PC-3 (cell line): ENCODE data around the gene GNG4. TPM values are rescaled to one million over a fixed set of nuclear protein-coding genes. Genes with fewer than 3 reads are reported as not detected.

Source experiments
- ATAC-seq: fragments of 200-7000 bp; cut with Tn5 transposase; 2 replicates; pipeline ENCODE4 v1.9.1; 2020; ENCODE audit warnings: mild to moderate bottlenecking, moderate library complexity
- BruUV-seq: library from RNA; stranded (reverse); fragments of 400-500 nt; replicated peaks from 2 replicates; lab custom pipeline; 2021; lab: Mats Ljungman, UMichigan
- CTCF ChIA-PET: fragments of 300-600 bp; sonication (Branson Sonifier 250); formaldehyde crosslinking; loops from one replicate; lab custom pipeline; 2022; ENCODE audit warnings: antibody characterized with exemption; lab: Charles Lee
- POLR2A ChIA-PET: fragments of 300-600 bp; sonication (Branson Sonifier 250); formaldehyde crosslinking; loops from one replicate; lab custom pipeline; 2022; ENCODE audit warnings: antibody characterized with exemption; ENCODE audit not compliant: unreplicated experiment; lab: Charles Lee
- DNase-seq: peaks from one replicate; pipeline ENCODE4 v3.0.0-alpha.2; 2015
- H2AFZ ChIP-seq: fragments of 300-600 bp; sonication (generic); 2 replicates; pipeline ENCODE4 v1.6.0; 2016; ENCODE audit warnings: antibody characterized with exemption, low read length
- H3F3A ChIP-seq: fragments of 300-600 bp; sonication (generic); one replicate; pipeline ENCODE4 v1.6.0; 2017; ENCODE audit warnings: antibody characterized with exemption, low read length, control low read depth, mild to moderate bottlenecking; ENCODE audit not compliant: unreplicated experiment
- H3K27ac ChIP-seq: fragments of 300-600 bp; sonication (generic); 2 replicates; pipeline ENCODE4 v1.5.1; 2016; ENCODE audit warnings: mild to moderate bottlenecking, low read length
- H3K27me3 ChIP-seq: fragments of 300-600 bp; sonication (generic); 2 replicates; pipeline ENCODE4 v1.6.1; 2016; ENCODE audit warnings: low read length, mixed read lengths
- H3K36me3 ChIP-seq: fragments of 300-600 bp; sonication (generic); 2 replicates; pipeline ENCODE4 v1.6.1; 2016; ENCODE audit warnings: low read depth, mixed run types, low read length, mixed read lengths
- H3K4me1 ChIP-seq: fragments of 300-600 bp; sonication (generic); 2 replicates; pipeline ENCODE4 v1.5.1; 2016; ENCODE audit warnings: low read length; ENCODE audit not compliant: insufficient read depth
- H3K4me2 ChIP-seq: fragments of 300-600 bp; sonication (generic); 2 replicates; pipeline ENCODE4 v1.6.0; 2016; ENCODE audit warnings: low read length
- H3K4me3 ChIP-seq: fragments of 300-600 bp; sonication (generic); 2 replicates; pipeline ENCODE4 v1.5.1; 2016; ENCODE audit warnings: mild to moderate bottlenecking, low read length, mixed read lengths
- H3K79me2 ChIP-seq: fragments of 300-600 bp; sonication (generic); 2 replicates; pipeline ENCODE4 v1.6.1; 2017; ENCODE audit warnings: low read length, mixed read lengths
- H3K9ac ChIP-seq: fragments of 300-600 bp; sonication (generic); 2 replicates; pipeline ENCODE4 v1.6.0; 2016; ENCODE audit warnings: mild to moderate bottlenecking, low read length
- H3K9me2 ChIP-seq: fragments of 300-600 bp; sonication (generic); replicated peaks from 2 replicates; pipeline ENCODE4 v1.6.1; 2016; ENCODE audit warnings: mixed run types, low read length, mixed read lengths
- H3K9me3 ChIP-seq: fragments of 300-600 bp; sonication (generic); 2 replicates; pipeline ENCODE4 v1.6.1; 2016; ENCODE audit warnings: low read length, mixed read lengths
- H4K20me1 ChIP-seq: fragments of 300-600 bp; sonication (generic); 2 replicates; pipeline ENCODE4 v1.6.1; 2016; ENCODE audit warnings: low read length, mixed read lengths
- CTCF ChIP-seq: fragments of 300-600 bp; sonication (generic); conservative IDR thresholded peaks from 2 replicates; pipeline ENCODE4 v1.5.1; 2017; ENCODE audit warnings: antibody characterized with exemption, low read depth, mild to moderate bottlenecking, low read length
- EZH2 ChIP-seq: fragments of 300-600 bp; sonication (generic); IDR thresholded peaks from one replicate; pipeline ENCODE4 v1.6.1; 2017; ENCODE audit warnings: antibody characterized with exemption, mild to moderate bottlenecking, low read length; ENCODE audit not compliant: unreplicated experiment
- EZH2phosphoT487 ChIP-seq: fragments of 300-600 bp; sonication (generic); IDR thresholded peaks from 2 replicates; pipeline ENCODE4 v1.6.1; 2018; ENCODE audit warnings: mild to moderate bottlenecking, antibody characterized with exemption, low read length, borderline replicate concordance
- intact Hi-C: fragments of 100-400 bp; cut with micrococcal nuclease; formaldehyde crosslinking; loops from 2 replicates; pipeline ENCODE4 v1.9.0; 2023
- total RNA-seq: library from RNA; depleted of rRNA; stranded (reverse); fragments of >200 nt; gene quantifications from 2 replicates; pipeline ENCODE4 v1.2.3, GENCODE V29; 2014

Gene GNG4
- total RNA-seq, 1 experiment from 2014 or later, result 0.80 TPM

GRCh38 chr1:235532360-235532759, 117.2 kb downstream of the GNG4 start:
- H3K27me3 ChIP-seq, result no peaks in the 10 kb centered on the region
- ChIA-PET CTCF (no interaction called here), POLR2A (interaction anchor here (0.5 kb wide), 1 partner anchor 944 kb away, joined by 3 read pairs; no protein-coding TSS in a partner anchor)
- no peak overlapping the region for H2AFZ ChIP-seq
- H3K9me3 ChIP-seq, result no peaks in the 10 kb centered on the region
- H3K27ac ChIP-seq, result peak overlapping the region; percentile 43; the same call in 1 of the 2 replicates
- no peak overlapping the region for H3K9ac ChIP-seq
- DNase-seq (peak; percentile 71), ATAC-seq (peak; percentile 95)
- no peaks in the 10 kb centered on the region for H3F3A ChIP-seq
- no peak overlapping the region for H3K4me2 ChIP-seq
- H3K9me2 ChIP-seq, result no peaks in the 10 kb centered on the region
- intact Hi-C loops, result no loop called here
- peaks cover 13% of the 10 kb centered on the region for H3K4me1 ChIP-seq
- no peaks in the 10 kb centered on the region for H3K36me3 ChIP-seq
- H4K20me1 ChIP-seq, result no peaks in the 10 kb centered on the region
- H3K4me3 ChIP-seq, result no peak overlapping the region
- no peaks in the 10 kb centered on the region for H3K79me2 ChIP-seq
- no peak for TF ChIP-seq EZH2phosphoT487
- no peak for TF ChIP-seq CTCF
- TF ChIP-seq EZH2, result no peak
- no TSS peak for BruUV-seq

- ATAC-seq (no peak), DNase-seq (no peak)
- no TSS peak for BruUV-seq
- intact Hi-C loops, result no loop called here
- Histone ChIP-seq H3K36me3 (no peaks in the 10 kb centered on the region), H3K4me1 (peaks cover 6% of the 10 kb centered on the region), H3F3A (no peaks in the 10 kb centered on the region), H4K20me1 (no peaks in the 10 kb centered on the region), H3K9ac (no peak overlapping the region), H3K9me2 (no peaks in the 10 kb centered on the region), H3K4me3 (no peak overlapping the region), H3K27ac (no peak overlapping the region), H2AFZ (no peak overlapping the region), H3K79me2 (no peaks in the 10 kb centered on the region), H3K4me2 (no peak overlapping the region), H3K9me3 (no peaks in the 10 kb centered on the region), H3K27me3 (no peaks in the 10 kb centered on the region)
- POLR2A ChIA-PET, result interaction anchor here (0.6 kb wide), 1 partner anchor 131 kb away, joined by 3 read pairs; no protein-coding TSS in a partner anchor
- TF ChIP-seq EZH2 (no peak), EZH2phosphoT487 (no peak), CTCF (no peak)
- CTCF ChIA-PET, result no interaction called here
Observed at GRCh38 chr1:235527196-235527814, 122.3 kb downstream of the GNG4 start.

- no peak overlapping the region for H3K27ac ChIP-seq
- H3F3A ChIP-seq, result no peaks in the 10 kb centered on the region
- H3K36me3 ChIP-seq, result no peaks in the 10 kb centered on the region
- no peaks in the 10 kb centered on the region for H3K9me3 ChIP-seq
- ChIA-PET CTCF (no interaction called here), POLR2A (no interaction called here)
- H3K9me2 ChIP-seq, result no peaks in the 10 kb centered on the region
- no TSS peak for BruUV-seq
- H2AFZ ChIP-seq, result no peak overlapping the region
- no peak overlapping the region for H3K4me2 ChIP-seq
- ATAC-seq (no peak), DNase-seq (no peak)
- no peak overlapping the region for H3K4me3 ChIP-seq
- TF ChIP-seq EZH2, result no peak
- TF ChIP-seq EZH2phosphoT487, result no peak
- no peak for TF ChIP-seq CTCF
- intact Hi-C loops, result no loop called here
- H4K20me1 ChIP-seq, result no peaks in the 10 kb centered on the region
- H3K4me1 ChIP-seq, result no peaks in the 10 kb centered on the region
- no peaks in the 10 kb centered on the region for H3K27me3 ChIP-seq
- H3K9ac ChIP-seq, result no peak overlapping the region
- no peaks in the 10 kb centered on the region for H3K79me2 ChIP-seq
Observed at GRCh38 chr1:235525314-235525713, 124.3 kb downstream of the GNG4 start.
